GM19099 (cell line): Measurements from ENCODE around the gene WDFY4.

Source experiments
- POLR2A ChIP-seq: IDR thresholded peaks from 3 replicates; pipeline ENCODE4 v1.6.1; 2011; ENCODE audit warnings: low read depth; ENCODE audit not compliant: insufficient read length; ENCODE audit errors: extremely low read depth

Gene WDFY4

DNA sequence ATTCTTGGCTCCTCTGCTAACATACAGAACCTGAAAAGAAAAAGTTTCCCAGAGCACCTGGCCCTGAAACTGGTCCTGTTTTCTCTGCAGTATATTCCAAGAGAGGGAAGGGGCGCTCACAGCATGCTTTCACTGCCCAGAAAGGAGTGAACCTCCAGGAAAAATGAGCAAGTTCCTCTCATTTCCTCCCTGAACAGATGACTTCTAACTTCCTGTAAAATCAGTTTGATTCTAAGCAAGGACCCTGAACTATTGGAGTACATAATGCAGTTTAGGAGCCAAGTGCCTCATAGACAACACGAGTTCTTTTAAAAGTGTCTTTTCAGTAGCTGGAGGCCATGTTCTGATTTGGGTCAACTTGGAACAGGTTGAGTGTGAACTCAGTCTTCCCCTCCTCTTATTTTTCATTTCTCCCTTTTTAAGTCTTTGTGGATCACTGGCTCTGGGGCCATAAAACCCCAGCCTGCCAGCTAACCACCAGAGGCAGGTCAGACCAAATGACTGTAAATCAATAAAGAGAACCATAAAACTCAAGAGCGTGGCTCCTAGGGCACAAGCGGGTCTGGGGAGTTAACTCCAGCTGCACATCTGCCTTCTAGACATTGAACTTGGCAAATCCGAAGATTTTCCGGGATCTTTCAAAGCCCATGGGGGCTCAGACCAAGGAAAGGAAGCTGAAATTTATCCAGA is 260.9 kb downstream of the WDFY4 start:
- no peak for TF ChIP-seq POLR2A

DNA sequence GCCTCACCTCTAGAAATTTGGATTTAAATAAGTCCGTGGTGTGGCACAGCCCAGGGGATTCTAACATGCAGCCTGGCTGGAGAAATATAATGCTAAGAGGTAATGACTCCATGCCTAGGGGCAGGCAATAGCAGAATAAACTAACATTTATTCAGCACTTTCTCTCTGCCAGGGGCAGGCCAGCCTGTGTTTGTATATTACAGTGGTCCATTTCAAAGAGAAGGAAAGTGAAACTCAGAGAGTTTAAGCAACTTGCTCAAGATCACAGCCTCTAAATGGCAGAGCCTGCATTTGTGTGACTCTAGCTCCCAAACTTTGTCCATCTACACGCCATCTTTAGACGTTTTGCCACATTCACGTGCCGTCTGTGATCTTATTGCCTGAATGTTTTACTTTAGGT is 261.7 kb downstream of the WDFY4 start:
- no peak for TF ChIP-seq POLR2A

GRCh38 chr10:48946891-48947500 is 262.3 kb downstream of the WDFY4 start:
- no peak for TF ChIP-seq POLR2A

DNA sequence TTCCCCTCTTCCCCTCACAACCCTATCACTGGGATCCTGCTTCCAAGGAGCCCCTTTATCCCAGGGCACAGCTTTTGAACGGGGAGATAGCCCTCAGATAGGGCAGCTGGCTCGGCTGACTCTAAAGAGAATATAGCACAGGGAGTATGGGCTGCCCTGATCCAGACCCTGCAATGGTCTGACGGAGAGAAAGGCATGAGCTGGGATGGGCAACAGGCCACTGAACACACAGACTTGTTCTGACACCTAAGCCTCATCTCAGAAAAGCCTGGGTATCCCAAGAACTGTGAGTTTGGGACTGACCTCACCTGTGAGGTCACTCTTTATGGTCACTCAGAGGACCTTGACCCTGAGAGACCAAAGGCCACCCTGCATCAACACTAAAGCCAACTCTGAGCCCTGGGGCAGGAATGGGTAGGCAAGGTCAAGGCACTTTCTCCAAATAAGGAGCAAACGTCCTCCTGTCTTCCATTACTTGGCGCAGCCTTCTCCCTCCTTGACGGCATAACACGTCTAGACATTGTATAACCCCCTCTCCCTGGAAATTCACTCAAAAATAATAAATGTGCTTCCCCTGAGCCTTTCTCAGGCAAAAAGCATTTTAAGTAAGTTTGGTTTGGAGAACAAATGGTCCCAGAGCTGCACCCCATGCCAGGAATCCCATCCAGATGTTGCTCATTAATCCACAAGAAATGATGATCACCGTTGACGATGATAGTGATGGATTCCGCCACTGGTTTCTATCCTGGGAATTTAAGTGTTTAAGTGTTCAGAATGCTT is 263.2 kb downstream of the WDFY4 start:
- no peak for TF ChIP-seq POLR2A

DNA sequence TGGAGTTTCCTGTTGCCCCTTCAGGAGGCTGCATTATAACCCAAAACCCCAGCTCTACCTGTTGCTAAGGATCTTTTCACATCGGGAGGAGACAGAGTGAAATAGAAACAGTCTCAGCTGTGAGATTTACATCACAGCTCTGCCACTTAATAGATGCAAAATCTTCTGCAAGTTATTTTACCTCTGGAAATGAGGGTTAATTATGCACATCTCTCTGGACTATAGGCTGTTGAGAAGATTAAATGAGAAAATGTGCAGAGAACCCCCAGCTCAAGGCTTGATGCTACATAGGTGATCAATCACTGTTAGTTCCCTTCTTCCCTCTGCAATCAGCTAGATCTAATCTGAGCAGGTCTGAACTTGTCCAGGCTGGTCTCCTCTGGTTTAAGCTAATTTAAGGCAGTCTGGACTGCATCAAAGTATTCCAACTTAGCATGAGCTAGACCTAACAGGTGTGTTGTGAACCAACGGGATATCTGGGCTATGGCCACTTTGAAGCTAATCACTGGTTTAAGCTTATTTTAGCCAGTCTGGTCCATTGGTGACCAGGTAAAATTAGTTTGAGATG is 263.9 kb downstream of the WDFY4 start:
- TF ChIP-seq POLR2A, result no peak

DNA sequence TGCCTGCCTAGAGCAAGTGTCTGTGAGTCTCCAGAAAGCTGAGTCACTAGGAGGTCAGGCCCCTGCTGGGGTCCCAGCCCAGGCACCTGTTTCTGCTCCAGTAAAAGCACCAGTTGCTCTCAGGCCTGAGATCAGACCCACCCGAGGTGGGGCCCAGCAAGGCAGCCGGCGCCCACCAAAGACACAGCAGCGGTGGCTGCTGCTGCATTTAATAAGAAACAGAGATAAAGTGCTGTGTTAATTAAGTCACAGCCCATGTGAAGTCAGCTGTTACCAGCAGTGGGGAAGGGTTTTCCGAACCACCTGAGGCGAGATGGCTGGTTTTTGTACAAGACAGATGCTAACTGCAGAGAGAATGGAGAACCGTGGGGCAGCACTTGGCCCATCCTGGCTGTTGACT is 267.0 kb downstream of the WDFY4 start:
- TF ChIP-seq POLR2A, result no peak

DNA sequence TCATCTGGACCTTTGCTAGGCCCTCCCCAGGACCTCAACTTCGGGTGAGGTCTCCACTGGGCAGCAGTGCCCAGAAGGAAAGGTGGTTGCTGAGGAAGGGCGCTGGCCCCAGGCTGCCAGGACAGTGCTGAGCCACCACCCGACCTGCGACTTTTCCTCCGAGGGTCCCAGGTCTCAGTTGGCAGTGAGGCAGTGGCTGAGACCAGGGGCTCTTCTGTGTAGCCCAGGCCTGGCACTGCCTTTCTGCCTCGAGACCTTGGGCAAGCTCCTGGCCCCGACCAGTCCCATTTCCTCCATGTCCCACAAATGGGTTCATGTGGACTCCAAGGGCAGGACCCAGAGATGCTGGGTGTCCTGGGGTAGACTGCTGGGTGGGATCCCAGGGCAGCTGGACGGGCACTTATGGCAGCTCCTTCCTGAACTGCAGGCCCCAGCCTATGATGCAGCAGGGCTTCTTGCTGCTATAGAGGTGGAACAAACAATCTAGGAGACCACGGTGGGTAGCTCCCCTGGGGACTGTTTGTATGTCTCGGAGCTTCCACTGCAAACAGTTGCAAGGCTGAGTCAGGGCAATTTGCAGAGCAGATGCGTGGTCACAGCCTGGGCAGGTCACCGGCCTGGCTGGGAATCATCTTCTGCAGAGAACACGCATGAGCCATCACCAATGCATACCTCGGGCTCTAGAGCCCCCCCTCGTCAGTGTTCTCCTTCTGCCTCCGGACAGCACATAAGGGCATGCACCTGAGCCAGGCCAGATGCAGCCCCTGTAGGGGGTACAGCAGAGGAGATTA is 272.9 kb downstream of the WDFY4 start:
- no peak for TF ChIP-seq POLR2A

DNA sequence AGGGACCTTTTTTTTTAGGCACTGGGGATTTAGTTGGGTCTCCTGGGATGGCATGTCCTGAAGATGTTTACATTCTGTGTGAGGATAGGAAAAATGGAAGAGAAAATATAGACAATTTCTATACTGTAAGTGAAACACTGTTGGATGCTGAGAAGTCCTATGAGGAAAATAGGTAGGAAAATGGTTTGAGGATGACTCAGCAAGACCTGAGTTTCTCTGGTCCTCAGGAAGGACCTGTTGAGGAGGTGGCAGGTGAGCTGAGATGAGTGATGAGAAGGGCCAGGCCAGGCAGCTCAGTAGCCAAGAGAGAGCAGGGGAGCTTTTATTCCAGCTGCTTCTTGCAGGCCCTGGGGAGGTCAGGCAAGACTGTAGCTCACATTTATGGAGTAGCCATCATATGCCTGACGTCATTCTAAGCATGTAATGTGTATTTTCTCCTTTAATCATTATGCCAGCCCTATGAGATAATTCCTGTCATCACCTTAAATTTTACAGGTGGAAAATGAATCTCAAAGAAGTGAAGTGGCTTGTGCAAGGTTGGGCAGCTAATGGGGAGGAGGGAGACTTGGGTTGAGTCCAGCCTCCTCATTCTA is 274.0 kb downstream of the WDFY4 start:
- TF ChIP-seq POLR2A, result no peak

DNA sequence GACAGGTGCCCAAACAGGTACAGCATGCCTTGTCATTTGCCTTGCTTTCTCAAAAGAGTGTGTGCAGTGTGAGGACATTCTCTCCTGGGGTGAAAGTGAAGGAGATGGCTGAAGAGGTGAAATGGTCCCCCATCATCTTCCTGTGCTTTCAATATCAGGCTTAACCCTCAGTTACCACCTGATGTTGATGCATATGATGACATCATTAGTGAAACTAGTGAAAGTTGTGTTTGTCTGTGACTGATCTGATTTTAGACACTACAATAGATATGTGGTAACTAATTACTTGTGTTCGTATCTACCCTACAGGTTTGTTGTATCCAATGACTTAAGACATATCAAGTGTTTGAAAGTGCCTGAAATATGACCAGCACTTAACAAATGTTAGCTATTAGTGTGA is 279.4 kb downstream of the WDFY4 start:
- no peak for TF ChIP-seq POLR2A

DNA sequence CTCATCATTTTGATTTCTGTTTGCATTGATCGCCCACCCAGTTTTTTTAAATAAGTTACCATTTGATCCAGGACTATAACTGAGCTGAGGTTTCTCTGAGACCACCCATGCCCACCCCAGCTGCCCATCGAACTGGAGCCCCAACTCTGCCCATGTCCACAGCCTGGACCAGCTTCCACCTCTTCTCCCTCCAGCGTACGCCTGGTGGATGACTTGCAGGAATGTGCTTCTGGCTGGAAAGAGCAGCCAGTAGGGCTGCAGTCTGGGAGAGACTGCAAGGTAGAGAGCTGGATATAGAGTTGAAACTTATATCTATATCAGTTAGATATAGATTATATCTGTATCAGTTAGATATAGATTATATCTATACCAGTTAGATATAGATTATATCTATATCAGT is 280.8 kb downstream of the WDFY4 start:
- no peak for TF ChIP-seq POLR2A

DNA sequence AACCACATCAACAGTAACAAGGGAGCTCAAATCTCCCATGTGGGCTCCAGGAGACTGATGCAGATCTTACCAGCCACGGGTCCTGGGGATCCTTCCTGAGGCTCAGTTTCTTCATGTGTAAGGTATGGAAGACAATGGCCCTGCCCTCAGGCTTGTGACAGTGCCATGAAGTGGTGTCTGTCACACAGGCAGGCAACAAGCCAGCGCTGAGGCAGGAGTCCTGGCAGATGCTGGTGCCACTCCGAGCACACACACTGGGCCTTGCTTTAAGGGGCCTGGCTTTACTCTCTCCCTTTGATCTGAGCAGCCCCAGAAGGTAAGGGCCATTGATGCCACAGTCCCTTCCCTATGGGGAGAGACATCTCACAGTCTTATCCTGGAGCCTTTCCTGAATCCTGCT is 283.4 kb downstream of the WDFY4 start:
- no peak for TF ChIP-seq POLR2A

DNA sequence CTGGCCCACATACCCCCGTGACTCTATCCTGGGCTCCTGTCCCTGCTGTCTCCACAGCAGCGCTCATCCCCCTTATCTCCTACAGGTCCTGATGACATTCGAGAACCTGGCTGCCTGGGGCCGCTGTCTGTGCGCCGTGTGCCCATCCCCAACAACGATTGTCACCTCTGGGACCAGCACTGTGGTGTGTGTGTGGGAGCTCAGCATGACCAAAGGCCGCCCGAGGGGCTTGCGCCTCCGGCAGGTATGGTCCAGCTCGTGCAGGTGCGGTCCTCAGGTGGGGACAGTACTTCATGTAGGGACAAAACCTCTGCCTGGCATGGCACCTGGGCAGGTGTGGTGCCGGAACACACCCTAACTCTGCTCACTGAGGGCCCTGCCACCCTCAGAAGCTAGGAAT is 285.4 kb downstream of the WDFY4 start:
- TF ChIP-seq POLR2A, result no peak

GRCh38 chr10:48970654-48971053 is 286.0 kb downstream of the WDFY4 start:
- TF ChIP-seq POLR2A, result no peak

- no peak for TF ChIP-seq POLR2A
Measured at GRCh38 chr10:48973065-48973464, 288.4 kb downstream of the WDFY4 start.
